Breast epithelium (tissue), 4 donors: ENCODE data around the gene SEC24C. TPM values are rescaled to one million over a fixed set of nuclear protein-coding genes. Genes with fewer than 3 reads are reported as not detected.

ENCODE experiments used
- DNase-seq, 2 donors: peaks; one replicate each; pipeline ENCODE4 v3.0.0-alpha.2; 2019; ENCODE audit warnings: low spot score in 2 of 2
- H3K27ac ChIP-seq, 2 donors: fragments of 200-600 bp; sonication (generic) in 1 of 2; one replicate each; pipeline ENCODE4 v1.5.1; 2016 to 2019; ENCODE audit warnings: mild to moderate bottlenecking in 1 of 2
- H3K27me3 ChIP-seq, 2 donors: fragments of 200-600 bp; sonication (generic) in 1 of 2; one replicate each; pipeline versions ENCODE4 v1.5.1 to v1.6.0; 2017 to 2019; ENCODE audit warnings: control low read depth in 1 of 2, mild to moderate bottlenecking in 1 of 2
- H3K36me3 ChIP-seq: fragments of 200-600 bp; one replicate; pipeline ENCODE4 v1.5.1; 2019
- H3K4me1 ChIP-seq, 2 donors: fragments of 200-600 bp; sonication (generic); one replicate each; pipeline ENCODE4 v1.5.1; 2016 to 2019; ENCODE audit warnings: control low read depth in 1 of 2
- H3K4me3 ChIP-seq, 3 donors: fragments of 200-600 bp; sonication (generic); 1 replicate in 2 of 3; 2 replicates in 1 of 3; pipeline ENCODE4 v1.5.1; 2016 to 2019; ENCODE audit warnings: mild to moderate bottlenecking in 3 of 3, moderate library complexity in 2 of 3
- H3K9me3 ChIP-seq, 2 donors: fragments of 200-600 bp; sonication (generic) in 1 of 2; one replicate each; pipeline ENCODE4 v1.5.1; 2016 to 2019; ENCODE audit warnings: control low read depth in 1 of 2
- POLR2A ChIP-seq: fragments of 450-650 bp; IDR thresholded peaks from one replicate; pipeline ENCODE4 v1.6.1; 2016; ENCODE audit warnings: antibody characterized with exemption, mild to moderate bottlenecking, moderate library complexity
- POLR2AphosphoS5 ChIP-seq, 3 donors: sonication (generic); formaldehyde crosslinking; IDR thresholded peaks; one replicate each; pipeline ENCODE4 v1.6.1; 2017; ENCODE audit warnings: antibody characterized with exemption in 3 of 3
- intact Hi-C: fragments of 100-400 bp; cut with DNase I; formaldehyde crosslinking; loops from one replicate; pipeline ENCODE4 v1.15.1; 2023; ENCODE audit warnings: low total_unique reads
- total RNA-seq, 3 donors: library from RNA; depleted of rRNA; stranded (reverse); fragments of >200 nt; gene quantifications; one replicate each; pipeline ENCODE4 v1.1.0, GENCODE V29; 2016
- TF ChIP-seq, protein P1 (sequence below), 3 donors: fragments of 450-650 bp; IDR thresholded peaks; one replicate each; pipeline ENCODE4 v1.5.1; 2016 to 2017; ENCODE audit warnings: antibody characterized with exemption in 3 of 3, mild to moderate bottlenecking in 3 of 3, moderate library complexity in 3 of 3

The SEC24C gene
- total RNA-seq, 3 donors from 2014 or later = 33.9 to 57.7 (median 50.1) TPM

DNA sequence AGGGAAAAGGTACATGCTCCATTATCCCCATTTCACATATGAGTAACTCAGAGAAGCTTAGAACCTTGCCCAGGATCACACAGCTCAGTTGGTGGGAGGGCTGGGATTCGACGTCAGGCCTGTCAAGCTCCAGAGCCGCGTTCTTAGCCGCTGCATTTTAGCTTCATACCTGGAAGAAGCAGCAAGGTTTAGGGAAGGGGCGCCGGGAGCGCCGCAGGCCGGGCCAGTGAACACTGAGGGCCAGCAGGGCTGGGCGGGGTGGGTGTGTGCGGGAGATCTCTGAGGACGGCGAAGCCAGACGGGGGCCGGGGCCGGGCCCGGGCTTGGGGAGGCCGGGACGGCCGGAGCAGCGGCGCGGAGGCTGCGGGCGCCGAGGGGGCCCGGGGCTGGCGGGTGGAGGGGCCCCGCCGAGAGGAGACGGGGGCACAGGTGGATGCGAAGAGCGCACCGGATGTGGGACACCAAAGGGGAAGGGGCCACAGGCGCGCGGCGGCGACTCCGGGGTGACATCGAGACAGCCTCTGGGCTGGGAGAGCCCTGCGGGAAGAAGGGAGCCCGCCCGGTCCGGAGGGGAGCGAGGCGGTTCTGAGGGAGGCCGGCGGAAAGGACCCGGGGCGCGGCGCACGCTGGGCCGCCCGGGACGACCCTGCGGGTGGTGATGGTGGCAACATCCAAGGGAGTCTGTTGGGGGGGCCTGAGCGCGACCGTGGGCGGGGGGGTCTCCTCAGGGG lies 66.7 kb downstream of the SEC24C start:
- Histone ChIP-seq H3K27ac (peak overlapping the region; percentile 92 to 95), H3K36me3 (no peaks in the 10 kb centered on the region), H3K9me3 (no peaks in the 10 kb centered on the region), H3K27me3 (no peaks in the 10 kb centered on the region), H3K4me1 (no peaks in the 10 kb centered on the region), H3K4me3 (peak overlapping the region; percentile 80 to 97 (median 93))
- no peak for TF ChIP-seq POLR2AphosphoS5 (IDR thresholded peaks at IDR 0.05)
- TF ChIP-seq POLR2A = no peak
- TF ChIP-seq, protein P1, sequence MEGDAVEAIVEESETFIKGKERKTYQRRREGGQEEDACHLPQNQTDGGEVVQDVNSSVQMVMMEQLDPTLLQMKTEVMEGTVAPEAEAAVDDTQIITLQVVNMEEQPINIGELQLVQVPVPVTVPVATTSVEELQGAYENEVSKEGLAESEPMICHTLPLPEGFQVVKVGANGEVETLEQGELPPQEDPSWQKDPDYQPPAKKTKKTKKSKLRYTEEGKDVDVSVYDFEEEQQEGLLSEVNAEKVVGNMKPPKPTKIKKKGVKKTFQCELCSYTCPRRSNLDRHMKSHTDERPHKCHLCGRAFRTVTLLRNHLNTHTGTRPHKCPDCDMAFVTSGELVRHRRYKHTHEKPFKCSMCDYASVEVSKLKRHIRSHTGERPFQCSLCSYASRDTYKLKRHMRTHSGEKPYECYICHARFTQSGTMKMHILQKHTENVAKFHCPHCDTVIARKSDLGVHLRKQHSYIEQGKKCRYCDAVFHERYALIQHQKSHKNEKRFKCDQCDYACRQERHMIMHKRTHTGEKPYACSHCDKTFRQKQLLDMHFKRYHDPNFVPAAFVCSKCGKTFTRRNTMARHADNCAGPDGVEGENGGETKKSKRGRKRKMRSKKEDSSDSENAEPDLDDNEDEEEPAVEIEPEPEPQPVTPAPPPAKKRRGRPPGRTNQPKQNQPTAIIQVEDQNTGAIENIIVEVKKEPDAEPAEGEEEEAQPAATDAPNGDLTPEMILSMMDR (IDR thresholded peaks at IDR 0.05) = no peak
- DNase-seq = no peak
- intact Hi-C loops = no loop called here

DNA sequence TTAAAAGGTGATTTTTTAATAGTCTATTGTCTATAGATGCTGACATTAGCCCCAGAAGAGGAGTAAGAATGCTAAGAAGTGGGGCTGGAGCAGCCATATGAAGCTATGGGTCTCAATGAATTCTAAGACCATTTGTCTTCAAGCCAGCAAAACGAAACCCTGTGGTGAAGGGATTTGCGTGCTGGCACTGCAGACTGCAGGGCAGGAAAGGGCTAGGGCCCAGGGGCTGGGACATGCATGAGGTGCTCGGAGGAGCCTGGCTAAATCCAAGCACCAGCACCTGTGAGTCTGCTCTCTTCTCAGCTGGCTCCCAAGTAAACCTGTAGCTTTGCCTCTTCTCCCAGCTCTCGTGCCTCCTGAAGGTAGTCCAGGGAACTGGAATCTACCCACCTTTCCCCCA lies 68.5 kb downstream of the SEC24C start:
- Histone ChIP-seq H3K36me3 (no peaks in the 10 kb centered on the region), H3K27me3 (no peaks in the 10 kb centered on the region), H3K27ac (peak overlapping the region in 1 of 2 donors; percentile 92), H3K4me3 (no peak overlapping the region), H3K9me3 (no peaks in the 10 kb centered on the region), H3K4me1 (no peaks in the 10 kb centered on the region)
- intact Hi-C loops = loop anchor here (1.0 kb wide), 1 partner anchor 41 kb away; no protein-coding TSS in a partner anchor
- DNase-seq = no peak
- TF ChIP-seq, protein P1 (IDR thresholded peaks at IDR 0.05) = no peak
- no peak for TF ChIP-seq POLR2A

DNA sequence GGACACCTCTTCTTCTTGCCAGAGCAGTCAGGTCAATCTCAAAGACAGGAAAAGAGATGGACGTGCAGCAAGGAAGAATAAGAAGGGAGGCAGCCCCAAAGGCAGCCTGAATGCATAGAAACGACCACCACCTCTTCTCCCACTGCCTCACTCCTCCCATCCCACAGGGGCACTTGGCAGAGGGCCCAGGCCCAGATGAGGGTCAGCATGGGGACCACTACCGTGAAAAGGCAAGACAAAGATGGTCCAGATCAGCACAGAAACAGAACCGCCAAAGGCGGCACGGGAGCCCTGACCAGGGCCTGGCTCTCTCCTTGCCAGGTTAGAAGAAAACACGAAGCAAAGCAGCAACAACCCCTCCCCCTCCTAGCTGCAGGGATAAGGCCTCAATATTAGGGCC lies 69.2 kb downstream of the SEC24C start:
- no peaks in the 10 kb centered on the region for H3K9me3 ChIP-seq
- DNase-seq = no peak
- intact Hi-C loops = no loop called here

DNA sequence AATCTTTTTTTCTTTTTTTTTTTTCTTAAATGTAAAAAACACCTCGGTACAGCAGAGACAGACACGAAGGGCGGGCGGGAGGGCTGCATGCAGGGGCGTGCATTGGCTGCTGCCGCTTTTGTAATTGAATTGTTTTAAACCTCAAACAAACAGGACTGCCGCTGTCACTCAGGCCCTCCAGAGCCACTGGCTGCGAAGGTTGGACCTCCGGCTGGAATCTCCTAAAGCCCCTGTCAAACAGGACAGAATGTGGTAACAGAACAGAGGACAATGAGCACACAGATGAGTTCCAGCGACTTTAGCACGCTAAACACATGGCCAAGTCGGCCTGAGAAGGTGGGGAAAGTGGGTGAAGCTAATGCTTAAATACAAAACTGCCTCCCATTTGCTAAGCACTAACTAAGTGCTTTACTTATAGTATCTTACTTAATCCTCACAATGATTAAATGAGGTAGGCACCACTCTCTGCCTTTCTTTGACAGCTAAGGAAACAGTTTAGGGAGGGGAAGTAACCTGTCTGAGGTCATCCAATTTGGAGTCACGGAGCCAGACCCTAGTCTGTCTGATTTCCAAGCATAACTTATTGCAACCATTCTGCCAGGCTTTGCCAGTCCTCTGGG lies 70.2 kb downstream of the SEC24C start:
- Histone ChIP-seq H3K27me3 (no peaks in the 10 kb centered on the region), H3K9me3 (no peaks in the 10 kb centered on the region), H3K4me3 (no peak overlapping the region), H3K36me3 (no peaks in the 10 kb centered on the region), H3K4me1 (peaks cover 0 to 5% of the 10 kb centered on the region in 2 donors), H3K27ac (peak overlapping the region in 1 of 2 donors; percentile 6)
- intact Hi-C loops = no loop called here
- TF ChIP-seq POLR2AphosphoS5 (IDR thresholded peaks at IDR 0.05) (no peak), POLR2A (no peak)
- TF ChIP-seq, protein P1 (IDR thresholded peaks at IDR 0.05) = no peak
- no peak for DNase-seq

More for the DNA sequence above, 69.2 kb downstream of the SEC24C start:
- H3K27me3 ChIP-seq = no peaks in the 10 kb centered on the region
- no peaks in the 10 kb centered on the region for H3K4me1 ChIP-seq
- TF ChIP-seq, protein P1 (IDR thresholded peaks at IDR 0.05) = no peak
- TF ChIP-seq POLR2AphosphoS5 (IDR thresholded peaks at IDR 0.05) (no peak), POLR2A (no peak)
- H3K27ac ChIP-seq = peak overlapping the region in 1 of 2 donors; percentile 25
- H3K36me3 ChIP-seq = no peaks in the 10 kb centered on the region
- no peak overlapping the region for H3K4me3 ChIP-seq
